GM19467 (cell line): Measurements from ENCODE around the gene ZNF488.

ENCODE experiments used
- ATAC-seq: cut with Tn5 transposase; IDR thresholded peaks from one replicate; pipeline ENCODE4 v1.9.1; 2021; ENCODE audit warnings: mild to moderate bottlenecking, moderate library complexity; ENCODE audit not compliant: unreplicated experiment

Gene ZNF488

GRCh38 chr10:47367646-47368045, 16.4 kb downstream of the ZNF488 start:
- no peak for ATAC-seq

DNA sequence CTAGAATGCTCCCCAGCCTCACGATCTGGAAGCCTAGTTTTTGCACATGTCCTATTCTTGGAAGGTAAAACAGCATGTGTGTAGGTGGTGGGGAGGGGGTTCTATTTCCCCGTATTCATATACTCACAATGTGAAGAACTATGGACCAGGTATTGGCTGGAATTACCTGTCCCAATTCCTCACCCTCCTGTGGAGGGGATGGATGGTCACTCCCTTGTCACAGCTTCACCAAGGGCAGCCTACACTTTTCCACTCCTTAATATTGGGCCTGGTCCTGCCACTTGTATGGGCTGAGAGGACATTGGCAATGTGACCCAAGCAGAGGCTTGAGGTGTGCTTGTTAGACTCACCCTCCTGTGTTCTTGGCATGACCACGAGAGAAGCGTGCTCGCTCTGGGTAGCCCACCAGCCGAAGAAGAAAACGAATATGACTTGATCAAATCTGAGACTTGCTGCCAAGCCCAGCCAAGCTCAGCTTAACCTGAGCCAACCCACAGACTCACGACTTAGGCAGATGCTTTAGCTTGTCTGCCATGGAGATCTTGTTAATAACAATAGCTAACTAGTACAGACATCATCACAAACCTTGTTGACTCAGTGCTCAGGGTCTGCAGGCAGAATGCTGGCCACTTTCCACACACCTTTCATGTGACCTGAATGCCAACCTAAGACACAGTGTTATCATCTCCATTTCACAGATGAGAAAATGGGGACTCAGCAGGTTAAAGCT, 17.2 kb downstream of the ZNF488 start:
- ATAC-seq = no peak

GRCh38 chr10:47366181-47366631, 17.9 kb downstream of the ZNF488 start:
- ATAC-seq = no peak

- ATAC-seq = no peak
These were observed 18.5 kb downstream of the ZNF488 start for GRCh38 chr10:47365431-47366180.

DNA sequence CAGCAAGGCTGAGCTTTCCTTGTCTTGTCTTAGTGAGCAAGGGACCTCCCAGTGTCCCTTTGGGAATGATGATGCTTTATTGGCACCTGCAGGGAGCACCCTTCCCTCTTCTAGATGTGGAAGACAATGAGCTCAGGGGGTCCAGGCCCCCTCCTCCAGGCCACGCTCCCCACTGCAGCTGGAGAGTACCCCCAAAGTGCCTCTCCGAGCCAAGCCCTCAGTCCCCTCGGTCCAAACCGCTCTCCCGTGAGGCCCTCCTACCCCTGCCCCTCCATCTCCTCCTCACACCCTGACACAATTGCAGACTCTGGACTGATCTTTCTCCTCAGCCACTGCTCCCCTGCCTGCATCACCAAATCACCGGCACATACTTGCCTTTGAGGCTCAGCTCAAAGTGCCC, 19.2 kb downstream of the ZNF488 start:
- no peak for ATAC-seq

DNA sequence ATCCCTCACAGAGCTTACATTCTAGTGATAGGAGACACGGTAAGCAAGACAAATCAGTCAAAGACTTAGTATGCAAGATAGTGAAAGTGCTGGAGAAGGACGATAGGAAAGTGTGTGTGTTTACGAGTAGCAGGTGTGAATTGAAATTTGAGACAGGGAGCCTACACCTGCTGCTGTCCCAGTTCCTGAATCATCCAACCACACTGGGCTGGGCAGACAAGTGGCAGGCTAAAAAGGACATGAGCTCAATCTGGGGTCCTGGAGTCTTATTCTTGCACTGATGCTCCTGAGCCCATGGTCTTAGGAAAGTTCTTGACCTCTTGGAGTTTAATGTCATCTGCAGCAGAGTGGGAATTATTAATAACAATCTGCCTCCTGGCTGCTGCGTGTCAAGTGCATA, 19.7 kb downstream of the ZNF488 start:
- ATAC-seq = no peak

- no peak for ATAC-seq
These were observed 20.3 kb downstream of the ZNF488 start for GRCh38 chr10:47363781-47364180.

DNA sequence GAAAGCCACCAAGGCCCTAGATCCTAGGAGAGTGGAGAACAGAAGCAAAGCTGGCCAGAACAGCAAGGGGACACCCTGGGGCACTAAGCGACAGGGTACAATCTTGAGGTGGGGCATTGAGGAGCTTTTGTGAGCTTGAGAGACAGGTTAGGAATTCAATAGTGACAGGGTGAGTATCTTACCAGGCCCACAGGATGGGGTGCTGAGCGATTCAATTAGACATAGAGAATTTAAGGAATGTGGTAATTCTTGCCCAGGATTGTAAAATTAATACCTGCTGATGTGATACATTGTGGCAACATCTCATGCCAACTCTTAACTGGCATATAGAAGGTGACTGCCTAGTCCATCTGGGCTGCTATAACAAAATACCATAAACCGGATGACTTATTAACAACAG, 21.9 kb downstream of the ZNF488 start:
- ATAC-seq = no peak

DNA sequence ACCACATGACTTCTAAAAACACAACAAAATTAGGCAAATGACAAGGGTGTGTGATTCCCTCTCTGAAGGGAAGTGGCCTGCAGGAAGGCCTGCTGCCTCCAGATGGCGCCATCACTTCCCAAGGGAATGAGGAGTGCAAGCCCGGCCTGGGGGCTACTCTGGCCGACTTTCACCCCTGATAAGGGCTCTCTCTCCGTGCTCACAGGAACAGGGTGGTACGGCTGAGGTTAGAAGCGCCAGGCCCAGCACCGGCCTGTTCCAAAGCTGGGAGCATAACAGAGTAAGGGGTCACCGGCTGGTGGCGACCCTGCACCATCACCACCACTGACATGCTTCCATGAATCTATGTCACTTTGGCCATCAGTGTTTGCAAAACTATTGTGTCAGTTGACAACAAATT, 22.8 kb downstream of the ZNF488 start:
- no peak for ATAC-seq

DNA sequence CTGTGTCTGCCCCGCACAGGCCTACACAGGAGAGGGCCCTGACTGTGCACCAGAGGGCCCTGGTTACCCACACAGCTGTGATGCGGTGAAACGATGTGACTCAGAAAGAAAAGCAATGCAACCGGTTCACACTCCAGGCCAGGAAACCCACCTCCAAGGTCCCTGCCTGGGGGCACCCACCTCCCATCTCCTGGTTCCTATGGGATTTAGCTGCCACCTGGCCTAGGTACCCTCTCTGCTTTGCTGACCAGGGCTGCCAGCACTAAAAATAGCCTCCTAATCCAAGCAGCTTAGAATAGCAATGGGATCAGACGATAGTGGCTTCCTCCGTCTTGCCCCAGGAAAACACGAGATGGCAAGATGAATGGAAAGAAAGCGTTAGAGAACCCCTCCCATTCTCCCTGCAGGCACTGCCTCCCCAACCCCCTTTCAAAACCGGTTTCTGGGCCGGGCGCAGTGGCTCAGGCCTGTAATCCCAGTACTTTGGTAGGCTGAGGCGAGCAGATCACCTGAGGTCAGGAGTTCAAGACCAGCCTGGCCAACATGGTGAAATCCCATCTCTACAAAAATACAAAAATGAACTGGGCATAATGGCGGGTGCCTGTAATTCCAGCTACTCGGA, 23.6 kb downstream of the ZNF488 start:
- ATAC-seq = no peak

GRCh38 chr10:47359626-47360418, 24.3 kb downstream of the ZNF488 start:
- no peak for ATAC-seq

DNA sequence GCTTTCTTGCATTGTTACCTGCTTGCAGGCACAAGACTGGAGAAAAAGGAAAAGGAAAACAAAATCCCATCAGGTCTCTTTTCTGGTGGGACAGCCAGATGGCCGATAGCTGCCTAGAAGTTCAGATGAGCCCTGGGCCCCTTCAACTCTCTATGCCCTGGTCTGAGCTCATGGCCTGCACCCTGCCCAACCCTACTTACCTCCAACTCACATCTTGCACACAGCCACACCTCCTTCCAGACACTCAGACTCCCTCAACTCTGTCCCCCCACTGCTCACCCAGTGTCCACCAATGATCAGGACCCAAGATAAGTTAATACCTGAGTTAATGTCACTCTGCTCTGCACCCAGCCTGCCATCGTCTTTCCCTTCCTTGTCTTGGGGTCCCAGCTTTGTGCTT, 25.0 kb downstream of the ZNF488 start:
- ATAC-seq = no peak

DNA sequence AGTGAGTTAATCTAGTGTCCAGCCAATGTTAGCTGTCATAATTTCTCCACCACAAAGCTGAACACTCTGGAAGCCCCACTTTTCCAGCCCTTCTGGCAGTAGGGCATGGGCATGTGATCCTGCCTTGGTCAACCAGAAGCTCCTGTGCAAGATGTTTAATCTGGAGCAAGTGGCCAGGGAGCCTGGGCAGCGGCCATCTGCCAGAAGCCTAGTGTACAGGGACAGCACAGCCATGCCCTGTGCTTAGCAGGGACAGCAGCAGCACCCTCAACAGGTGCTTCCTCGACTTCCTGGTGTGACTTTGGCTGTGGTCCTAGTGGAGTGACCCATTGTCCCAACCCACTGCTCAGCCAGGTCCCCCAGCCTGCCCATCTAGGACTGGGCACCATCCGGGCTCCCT, 25.6 kb downstream of the ZNF488 start:
- no peak for ATAC-seq

DNA sequence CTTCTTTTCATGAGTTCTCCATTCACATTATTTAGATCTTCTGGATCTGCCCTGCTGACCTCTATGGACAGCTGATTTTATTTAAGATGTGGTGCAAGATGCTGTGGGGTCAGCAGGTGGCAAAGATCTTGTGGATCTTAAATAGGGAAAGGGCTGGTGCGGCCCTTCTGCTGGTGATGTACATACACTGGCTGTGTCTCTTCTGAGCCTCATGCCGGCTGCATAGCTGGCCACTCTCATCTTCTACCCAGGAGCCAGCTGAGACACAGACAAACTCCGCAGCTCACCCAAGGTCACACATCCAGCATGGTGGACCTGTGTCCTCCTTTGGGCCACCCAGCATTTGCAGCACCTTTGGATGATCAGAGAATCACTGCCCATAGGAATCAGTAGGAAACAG, 26.2 kb downstream of the ZNF488 start:
- ATAC-seq = no peak

GRCh38 chr10:47357131-47357582, 26.9 kb downstream of the ZNF488 start:
- ATAC-seq = no peak

DNA sequence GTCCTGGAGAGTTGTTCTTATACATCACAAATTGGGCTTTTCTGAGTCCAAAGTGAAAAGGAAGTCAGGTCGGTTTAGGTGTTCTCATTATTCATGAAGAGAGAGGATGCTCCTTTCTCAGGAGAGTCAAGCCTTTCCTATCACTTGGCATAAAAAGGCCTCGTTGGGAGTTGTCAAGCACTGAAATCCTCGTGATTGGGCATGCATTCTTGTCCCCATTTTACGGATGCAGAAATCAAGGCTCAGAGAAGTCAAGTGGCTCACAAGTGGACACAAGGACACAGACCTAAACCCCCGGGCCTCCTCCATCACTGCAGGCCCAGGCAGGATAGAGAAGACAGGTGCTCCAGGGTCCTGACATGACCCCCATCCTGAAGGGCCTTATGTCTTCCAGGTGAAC, 27.4 kb downstream of the ZNF488 start:
- ATAC-seq = no peak

DNA sequence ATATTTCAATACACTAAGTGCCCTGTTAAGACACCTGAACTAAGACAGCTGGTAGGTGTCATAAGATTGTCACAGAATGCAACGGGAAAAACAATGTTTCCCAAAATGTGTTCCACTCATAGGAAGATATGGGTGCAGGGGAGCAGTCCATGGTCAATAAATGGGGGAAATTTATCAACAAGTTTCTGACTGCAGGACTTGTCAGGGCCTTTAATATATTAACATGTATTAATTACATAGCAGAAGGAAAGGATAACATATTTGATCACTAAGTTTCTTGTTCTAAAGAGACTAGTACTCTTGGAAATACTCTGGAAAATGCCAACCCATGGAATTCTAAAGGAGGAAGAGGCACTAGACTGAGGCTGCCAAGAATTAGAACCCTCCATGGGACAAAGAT, 29.2 kb downstream of the ZNF488 start:
- no peak for ATAC-seq

DNA sequence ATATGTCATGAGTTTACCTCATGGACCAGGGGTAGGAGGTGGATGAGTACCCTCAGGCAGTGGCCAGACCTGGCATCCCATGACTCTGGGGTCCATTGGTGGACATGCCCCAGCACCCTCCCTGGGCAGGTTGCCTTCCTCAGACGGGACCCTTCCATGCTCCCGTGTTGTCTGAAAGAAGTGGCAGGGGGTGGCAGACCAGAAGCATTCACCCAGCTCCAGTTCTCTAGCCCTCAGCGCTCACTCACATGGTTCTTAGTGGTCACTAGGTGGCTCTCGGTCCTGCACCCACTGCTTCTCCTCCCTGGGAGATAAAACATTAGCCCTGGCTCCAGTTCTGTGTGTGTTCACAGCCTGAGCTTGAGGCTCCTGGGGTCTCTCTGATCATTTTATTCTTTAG, 29.9 kb downstream of the ZNF488 start:
- no peak for ATAC-seq

DNA sequence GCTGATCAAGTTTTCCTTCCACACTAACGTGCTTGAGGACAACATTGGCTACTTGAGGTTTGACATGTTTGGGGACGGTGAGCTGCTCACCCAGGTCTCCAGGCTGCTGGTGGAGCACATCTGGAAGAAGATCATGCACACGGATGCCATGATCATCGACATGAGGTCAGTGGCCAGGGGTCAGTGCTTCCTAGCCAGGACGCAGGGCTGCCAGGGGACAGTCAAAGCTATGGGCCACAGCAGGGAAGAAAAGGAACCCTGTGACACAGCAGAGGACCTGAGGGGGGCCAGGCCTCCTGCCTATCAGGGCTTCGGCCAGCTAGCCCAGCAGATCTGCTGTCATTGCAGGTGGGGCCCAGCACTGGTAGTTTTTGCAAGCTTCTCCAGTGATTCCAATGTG, 30.7 kb downstream of the ZNF488 start:
- ATAC-seq = no peak

- ATAC-seq = no peak
These were observed 31.9 kb downstream of the ZNF488 start for GRCh38 chr10:47351899-47352815.
